ENCODE measurements around the gene CCDC13. TPM values are rescaled to one million over a fixed set of nuclear protein-coding genes. Genes with fewer than 3 reads are reported as not detected.

The CCDC13 gene, protein sequence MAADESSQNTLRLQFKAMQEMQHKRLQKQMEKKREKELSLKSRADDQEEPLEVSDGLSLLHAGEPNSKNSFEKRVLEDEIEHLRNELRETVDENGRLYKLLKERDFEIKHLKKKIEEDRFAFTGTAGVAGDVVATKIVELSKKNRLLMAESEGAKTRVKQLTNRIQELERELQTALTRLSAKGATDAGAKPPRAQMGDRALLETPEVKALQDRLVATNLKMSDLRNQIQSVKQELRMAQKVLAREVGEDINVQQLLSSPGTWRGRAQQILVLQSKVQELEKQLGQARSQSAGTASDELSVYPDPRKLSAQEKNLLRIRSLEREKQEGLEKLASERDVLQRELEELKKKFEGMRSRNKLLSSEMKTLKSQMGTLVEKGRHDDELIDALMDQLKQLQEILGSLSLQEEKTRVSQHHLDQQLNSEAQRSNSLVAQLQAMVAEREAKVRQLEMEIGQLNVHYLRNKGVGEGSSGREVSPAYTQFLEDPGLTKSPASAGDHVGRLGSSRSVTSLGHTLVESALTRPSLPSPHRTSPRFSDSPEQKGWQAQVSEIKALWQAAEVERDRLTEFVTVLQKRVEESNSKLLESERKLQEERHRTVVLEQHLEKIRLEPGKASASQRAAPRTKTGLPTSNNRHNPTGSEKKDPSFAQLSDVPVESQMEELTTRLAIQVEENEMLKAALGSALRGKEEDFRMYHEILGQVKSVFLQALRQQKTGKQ
- 0.33 and 2.1 TPM in 2 replicates for total RNA-seq

DNA sequence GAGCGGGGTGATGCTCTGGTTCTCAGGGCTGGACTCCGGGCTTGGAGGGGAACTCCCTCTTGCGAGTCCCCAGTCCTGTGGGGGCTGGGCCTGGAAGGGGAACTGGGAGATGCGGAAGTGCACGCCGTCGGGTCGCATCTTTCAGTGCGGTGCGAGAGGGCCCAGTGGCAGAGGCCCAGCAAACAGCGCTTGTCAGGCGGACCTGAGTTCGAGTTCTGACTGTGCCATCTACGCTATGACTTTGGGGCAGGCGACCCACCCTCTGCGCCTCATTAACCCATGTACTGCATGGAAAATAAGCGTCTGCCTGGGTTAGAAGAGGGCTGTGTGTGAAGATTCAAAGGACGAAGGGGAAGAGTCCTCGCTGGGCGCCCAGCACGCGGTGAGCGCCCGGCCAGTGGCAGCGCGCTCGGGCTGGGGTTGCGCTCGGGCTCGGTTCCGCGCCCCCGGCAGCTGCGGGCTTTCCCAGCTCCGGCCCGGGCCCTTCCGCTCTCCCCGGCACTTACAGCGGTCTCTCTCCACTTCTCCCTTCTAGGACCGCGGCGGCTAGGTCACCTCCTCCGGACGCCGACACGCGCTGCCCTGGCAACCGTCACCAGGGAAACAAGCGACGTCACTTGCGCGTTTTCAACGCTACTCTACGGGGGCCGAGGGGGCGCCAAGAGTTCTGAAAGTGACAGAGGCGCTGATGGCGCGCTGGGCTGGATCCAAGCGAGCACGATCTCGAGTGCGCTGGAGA, at the start of gene CCDC13:
TSS of gene CCDC13 (minus strand) at position 584 of the 739 bp plus-strand sequence. CDS start 14,908 bp downstream, outside the sequence.
- H3K4me3 ChIP-seq (ENCODE audit: low read depth, low read length): peak within 1 kb of the TSS; percentile 45
- H3K36me3 ChIP-seq (ENCODE audit: control insufficient read depth, insufficient read depth, low read length): no peaks in the 10 kb centered on the region
- TF ChIP-seq, protein P1, sequence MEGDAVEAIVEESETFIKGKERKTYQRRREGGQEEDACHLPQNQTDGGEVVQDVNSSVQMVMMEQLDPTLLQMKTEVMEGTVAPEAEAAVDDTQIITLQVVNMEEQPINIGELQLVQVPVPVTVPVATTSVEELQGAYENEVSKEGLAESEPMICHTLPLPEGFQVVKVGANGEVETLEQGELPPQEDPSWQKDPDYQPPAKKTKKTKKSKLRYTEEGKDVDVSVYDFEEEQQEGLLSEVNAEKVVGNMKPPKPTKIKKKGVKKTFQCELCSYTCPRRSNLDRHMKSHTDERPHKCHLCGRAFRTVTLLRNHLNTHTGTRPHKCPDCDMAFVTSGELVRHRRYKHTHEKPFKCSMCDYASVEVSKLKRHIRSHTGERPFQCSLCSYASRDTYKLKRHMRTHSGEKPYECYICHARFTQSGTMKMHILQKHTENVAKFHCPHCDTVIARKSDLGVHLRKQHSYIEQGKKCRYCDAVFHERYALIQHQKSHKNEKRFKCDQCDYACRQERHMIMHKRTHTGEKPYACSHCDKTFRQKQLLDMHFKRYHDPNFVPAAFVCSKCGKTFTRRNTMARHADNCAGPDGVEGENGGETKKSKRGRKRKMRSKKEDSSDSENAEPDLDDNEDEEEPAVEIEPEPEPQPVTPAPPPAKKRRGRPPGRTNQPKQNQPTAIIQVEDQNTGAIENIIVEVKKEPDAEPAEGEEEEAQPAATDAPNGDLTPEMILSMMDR (IDR thresholded peaks at IDR 0.05; ENCODE audit: insufficient read depth, low read length, poor library complexity, severe bottlenecking): no peak
- peak; percentile 62 for DNase-seq (ENCODE audit: low read depth)
- H3K27me3 ChIP-seq (ENCODE audit: control insufficient read depth, insufficient read depth, low read length): no peaks in the 10 kb centered on the region

DNA sequence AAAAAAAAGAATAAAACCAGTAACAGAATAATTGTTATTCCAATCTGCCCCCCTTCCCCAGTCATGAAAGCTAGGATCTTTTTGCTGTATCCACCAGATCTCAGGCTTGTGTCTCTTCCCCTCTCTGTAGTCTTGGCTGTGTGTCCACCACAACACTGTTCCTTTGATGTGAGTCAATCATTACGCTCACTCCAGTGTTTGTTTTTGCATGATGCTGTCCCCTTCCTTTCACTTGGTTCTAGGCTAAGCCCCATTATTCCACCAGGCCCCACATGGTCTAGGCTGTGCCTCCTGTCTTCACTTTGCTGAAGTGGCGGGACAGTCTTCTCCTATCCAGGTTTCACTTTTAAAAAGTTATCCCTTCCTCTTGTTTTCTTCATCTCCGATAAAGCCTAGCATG, 49.8 kb upstream of the CCDC13 start:
- DNase-seq (ENCODE audit: low read depth): no peak
- no peaks in the 10 kb centered on the region for H3K27me3 ChIP-seq (ENCODE audit: control insufficient read depth, insufficient read depth, low read length)
- H3K36me3 ChIP-seq (ENCODE audit: control insufficient read depth, insufficient read depth, low read length): no peaks in the 10 kb centered on the region
- no peak overlapping the region for H3K4me3 ChIP-seq (ENCODE audit: low read depth, low read length)
- TF ChIP-seq, protein P1 (IDR thresholded peaks at IDR 0.05; ENCODE audit: insufficient read depth, low read length, poor library complexity, severe bottlenecking): no peak

DNA sequence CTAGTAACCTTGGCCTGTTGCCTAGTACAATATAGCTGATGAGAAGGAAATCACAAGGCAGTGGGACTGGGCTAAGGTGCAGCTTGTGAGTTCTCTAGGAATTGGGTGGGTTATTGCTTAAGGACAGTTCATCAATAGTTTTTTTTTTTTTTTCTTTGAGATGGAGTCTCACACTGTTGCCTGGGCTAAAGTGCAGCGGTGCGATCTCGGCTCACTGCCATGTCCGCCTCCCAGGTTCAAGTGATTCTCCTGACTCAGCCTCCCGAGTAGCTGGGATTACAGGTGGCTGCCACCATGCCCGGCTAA, 47.6 kb upstream of the CCDC13 start:
- Histone ChIP-seq H3K36me3 (ENCODE audit: control insufficient read depth, insufficient read depth, low read length) (no peaks in the 10 kb centered on the region), H3K27me3 (ENCODE audit: control insufficient read depth, insufficient read depth, low read length) (no peaks in the 10 kb centered on the region), H3K4me3 (ENCODE audit: low read depth, low read length) (no peak overlapping the region)
- DNase-seq (ENCODE audit: low read depth): no peak
- TF ChIP-seq, protein P1 (IDR thresholded peaks at IDR 0.05; ENCODE audit: insufficient read depth, low read length, poor library complexity, severe bottlenecking): no peak

DNA sequence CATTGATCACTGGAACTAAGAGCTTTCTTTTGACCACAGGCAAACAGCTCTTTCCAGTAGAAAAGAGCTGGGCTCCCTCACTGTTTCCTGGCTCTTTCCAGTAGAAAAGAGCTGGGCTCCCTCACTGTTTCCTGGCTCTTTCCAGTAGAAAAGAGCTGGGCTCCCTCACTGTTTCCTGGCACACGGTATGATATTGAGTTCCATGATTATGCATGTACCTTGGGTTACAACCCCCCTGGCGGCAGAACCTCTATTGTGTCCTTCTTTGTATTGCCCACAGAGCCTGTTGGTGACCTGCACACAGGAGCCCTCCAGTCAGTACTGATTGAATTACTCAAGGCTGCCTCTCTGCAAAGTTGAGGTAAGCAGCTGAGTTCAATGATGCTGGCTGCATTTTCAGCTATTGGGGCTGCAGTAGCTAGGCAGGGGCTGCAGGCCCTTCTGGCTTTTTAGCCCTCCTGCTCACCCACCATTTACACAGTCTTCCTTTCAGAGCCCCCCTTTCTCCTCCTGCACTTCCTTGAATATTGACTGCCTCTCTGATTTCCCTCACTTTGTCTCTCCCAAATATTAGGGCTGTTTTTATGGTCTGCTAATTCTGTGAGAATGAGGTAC, 46.4 kb upstream of the CCDC13 start:
- no peaks in the 10 kb centered on the region for H3K27me3 ChIP-seq (ENCODE audit: control insufficient read depth, insufficient read depth, low read length)

DNA sequence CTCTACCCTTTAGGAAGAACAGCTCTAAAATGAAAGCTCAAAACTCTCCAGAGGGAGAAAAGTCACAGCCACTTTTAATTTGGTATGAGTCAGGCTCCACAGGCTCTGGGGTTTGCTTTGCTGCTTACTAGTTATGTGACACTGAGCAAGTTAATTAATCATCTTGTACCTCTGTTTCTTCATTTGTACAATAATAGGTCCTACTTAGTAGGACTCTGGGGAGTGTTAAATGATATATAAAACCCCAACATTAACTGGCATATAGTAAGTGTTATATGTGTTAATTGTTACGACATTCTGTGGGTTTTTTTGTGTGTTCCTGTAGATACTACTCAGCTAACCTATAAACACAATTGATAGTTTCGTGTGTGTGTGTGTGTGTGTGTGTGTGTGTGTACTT, 42.8 kb upstream of the CCDC13 start:
- Histone ChIP-seq H3K36me3 (ENCODE audit: control insufficient read depth, insufficient read depth, low read length) (no peaks in the 10 kb centered on the region), H3K4me3 (ENCODE audit: low read depth, low read length) (no peak overlapping the region), H3K27me3 (ENCODE audit: control insufficient read depth, insufficient read depth, low read length) (no peaks in the 10 kb centered on the region)
- TF ChIP-seq, protein P1 (IDR thresholded peaks at IDR 0.05; ENCODE audit: insufficient read depth, low read length, poor library complexity, severe bottlenecking): no peak
- DNase-seq (ENCODE audit: low read depth): no peak

More for the DNA sequence above, 46.4 kb upstream of the CCDC13 start:
- Histone ChIP-seq H3K4me3 (ENCODE audit: low read depth, low read length) (no peak overlapping the region), H3K36me3 (ENCODE audit: control insufficient read depth, insufficient read depth, low read length) (no peaks in the 10 kb centered on the region)
- TF ChIP-seq, protein P1 (IDR thresholded peaks at IDR 0.05; ENCODE audit: insufficient read depth, low read length, poor library complexity, severe bottlenecking): peak; percentile 15
- DNase-seq (ENCODE audit: low read depth): no peak

All from kidney epithelial cell (primary cell).